Activated T-helper 1 cell treated with Interleukin-2 at 50 U/mL for 16 hours (primary cell): Measurements from ENCODE around the gene FAAP100.

ENCODE experiments used
- DNase-seq: peaks from one replicate; pipeline ENCODE4 v3.0.0-alpha.2; 2020; ENCODE audit warnings: low read depth

Gene FAAP100

DNA sequence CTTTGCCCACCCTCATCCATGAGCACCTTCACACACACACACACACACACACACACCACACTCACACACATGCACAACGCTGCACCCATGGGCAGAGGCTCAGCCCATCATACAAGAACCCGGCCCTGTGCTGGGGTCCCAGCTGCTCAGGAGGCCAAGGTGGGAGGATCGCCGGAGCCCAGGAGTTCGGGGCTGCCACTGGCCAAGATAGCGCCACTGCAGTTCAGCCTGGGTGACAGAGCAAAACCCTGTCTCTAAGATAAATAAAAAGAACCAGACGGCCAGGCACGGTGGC lies 27.3 kb downstream of the FAAP100 start:
- no peak for DNase-seq

DNA sequence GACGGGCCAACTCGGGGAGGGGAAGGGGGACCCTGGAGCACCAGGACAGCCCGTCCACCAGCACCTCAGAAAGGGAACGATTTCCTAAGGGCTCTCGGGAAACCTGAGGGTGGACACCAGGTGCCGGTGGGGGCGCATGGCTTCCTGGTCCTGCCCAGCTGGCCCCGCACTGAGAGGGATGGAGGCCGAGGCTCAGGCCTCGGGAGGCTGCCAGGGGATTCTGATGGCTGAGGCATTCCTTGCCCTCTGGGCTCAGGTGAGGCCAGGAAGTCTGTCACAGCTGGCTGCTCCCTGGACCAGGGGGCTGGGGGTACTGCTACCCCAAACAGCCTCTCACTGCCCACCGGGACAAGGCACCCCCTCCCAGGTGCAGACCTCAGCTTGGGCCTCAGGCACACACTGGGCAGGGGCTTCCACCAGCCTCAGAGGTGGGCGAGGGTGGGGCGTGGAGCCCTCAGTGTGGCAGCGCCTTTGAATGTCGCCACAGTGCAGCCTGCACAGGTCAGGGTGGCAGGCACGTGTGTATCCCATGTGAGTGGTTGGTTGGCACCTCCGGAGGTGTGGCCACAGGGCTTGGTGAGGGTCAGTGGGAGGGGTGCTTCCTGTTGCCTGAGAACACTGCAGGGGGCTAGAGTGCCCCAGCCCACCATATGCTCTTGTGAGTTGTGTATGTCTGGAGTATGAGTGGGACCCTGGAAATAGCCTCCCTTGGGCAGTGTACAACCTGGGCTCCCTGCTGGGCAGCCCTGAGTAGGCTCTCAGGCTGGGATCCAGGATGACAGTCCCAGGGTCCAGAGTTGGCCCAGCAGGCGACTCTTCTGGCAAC lies 27.9 kb downstream of the FAAP100 start:
- no peak for DNase-seq

DNA sequence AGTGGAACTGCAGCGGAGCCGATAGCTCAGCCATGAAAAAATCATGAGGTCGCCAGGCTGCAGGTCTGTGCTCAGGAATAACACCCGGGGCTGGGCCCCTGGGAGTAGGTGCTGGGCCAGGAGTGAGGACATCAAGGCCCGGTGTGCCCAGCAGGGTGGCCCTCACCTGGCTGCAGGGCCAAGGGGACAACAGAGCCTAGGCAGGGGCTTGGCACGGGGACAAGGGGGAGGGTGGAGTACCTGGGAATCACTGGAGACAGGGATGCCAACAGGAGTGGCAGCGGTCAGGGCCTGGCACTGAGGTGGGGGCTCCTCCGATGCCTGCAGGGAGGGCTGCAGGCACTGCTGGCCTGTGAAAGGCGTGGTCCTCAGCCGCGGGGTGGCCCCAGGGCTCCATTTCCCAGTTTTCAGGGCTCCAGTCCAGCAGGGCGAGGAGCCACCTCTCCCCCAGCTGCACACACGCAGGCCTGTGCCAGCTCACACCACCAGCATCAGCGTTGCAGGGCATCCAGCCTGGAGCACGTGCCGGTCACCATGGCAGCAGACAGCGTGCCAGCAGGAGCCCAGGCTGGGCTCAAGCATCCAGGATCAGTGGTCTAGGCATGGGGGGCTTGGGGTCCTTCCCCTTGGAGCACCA lies 28.6 kb downstream of the FAAP100 start:
- no peak for DNase-seq

DNA sequence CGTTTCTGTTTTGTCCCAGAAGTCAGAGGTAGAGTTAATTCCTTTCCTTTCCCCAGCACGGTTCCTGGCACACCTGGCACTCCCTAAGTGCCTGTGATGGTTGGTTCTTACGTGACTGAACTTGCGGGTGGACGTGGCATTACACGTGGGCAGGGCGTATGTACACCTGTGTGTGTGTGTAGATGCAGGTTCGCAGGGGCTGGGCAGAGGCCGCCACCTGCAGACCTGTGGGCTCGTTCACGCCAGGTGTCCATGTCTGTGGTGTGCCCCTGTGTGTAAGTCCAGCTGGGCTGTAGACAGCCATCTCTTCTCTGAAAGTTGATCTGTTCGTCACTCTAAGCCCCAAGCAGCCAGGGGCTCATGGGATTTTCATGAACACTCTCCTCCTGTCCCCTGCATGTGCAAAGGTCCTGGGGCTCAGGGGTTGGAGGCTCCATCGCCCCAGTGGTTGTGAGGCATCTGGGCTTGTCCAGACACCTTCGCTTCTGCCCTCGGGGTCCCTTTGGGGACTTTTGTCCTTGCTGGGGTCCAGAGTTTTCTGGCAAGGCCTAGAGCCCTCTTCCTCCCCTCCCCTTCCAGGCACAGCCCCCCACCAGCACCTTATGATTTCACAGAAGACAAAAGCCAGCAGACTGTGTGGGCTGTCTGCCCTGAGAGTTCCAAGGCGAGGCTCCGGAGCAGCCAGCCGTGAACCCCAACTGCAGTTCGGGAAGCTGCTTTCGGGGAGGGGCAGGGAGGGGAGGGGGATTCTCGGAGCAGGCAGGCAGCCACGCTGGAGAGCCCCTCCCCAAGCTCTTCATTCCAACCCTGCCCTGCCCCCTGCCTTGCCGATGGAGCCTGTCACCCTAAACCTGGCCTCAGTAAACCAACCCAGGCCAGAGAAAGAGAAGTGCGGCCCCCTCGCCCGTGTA lies 29.4 kb downstream of the FAAP100 start:
- DNase-seq, result no peak

DNA sequence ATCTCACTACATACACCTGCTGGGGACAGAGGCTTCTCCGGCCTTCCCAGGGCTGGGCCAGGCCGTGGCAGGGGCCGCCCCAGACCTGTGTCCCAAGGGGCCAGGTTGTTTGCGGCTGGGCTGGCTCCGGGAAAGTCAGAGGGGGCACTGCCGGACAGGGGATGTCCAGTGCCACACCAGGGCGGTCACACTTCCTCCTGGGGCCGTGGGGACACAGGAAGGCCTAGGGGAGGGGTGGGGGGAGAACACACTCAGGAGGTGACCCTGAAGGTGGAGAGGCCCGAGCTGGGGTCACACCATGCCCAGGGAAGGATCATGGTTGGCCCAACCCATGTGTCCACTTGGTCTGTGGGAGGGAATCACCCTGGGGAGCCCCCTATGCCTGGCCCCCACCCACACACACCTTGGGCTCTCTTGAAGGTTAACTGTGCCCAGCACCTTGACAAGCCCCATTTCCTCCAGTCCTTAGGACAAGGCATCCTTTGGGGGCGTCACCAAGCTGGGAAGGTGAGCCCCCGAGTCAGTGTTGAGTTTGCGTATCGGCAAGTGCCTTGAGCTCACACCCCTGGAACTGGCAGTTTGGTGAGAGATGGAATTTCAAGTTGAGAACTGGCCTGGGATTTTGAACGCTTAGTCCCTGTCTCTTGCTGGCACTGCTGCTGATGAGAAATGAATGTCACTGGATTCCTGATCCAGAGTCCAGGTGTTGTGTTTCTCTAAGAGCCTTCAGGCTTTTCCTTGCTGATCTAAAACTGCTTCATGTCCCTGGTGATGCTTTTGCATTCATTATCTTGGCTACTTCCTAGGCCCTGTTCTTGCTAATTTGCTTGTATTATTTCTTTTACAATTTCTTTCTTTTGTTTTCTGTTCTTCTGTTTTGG lies 31.9 kb downstream of the FAAP100 start:
- DNase-seq, result no peak

DNA sequence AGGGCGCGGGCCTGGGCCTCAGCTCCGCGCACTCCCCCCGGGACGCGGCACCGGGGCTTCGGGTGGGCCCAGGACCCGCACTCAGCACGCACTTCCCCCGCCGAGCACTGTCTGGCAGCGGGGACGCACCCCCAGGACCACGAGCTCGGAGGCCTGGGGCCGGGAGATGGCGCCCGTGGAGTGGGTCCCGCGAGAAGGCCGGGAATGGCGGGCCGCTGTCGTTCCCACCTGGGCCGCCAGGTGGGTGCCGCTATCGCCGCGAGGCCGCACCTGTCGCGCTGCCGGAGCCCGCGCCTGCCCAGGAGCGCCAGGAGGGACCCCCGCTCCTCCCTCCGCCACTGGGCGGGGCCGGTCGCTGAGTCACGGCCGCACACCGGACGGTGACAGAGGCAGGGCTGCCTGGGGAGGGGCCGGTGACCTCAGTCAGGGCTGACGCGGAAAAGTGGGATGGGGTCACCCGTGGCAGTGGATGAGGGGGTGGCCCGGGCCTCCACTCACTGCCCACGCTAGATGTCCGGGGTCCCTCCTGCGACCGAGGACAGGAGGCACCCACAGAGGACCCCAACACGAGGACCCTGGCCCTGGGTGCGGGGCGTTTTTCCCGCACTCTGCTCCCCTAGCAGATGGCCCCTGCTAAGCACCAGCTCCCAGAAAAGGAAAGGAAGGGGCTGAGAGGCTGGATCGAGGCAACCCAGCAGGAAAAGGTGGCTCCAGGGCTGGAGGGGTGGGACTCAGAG lies 32.7 kb downstream of the FAAP100 start:
- DNase-seq, result peak; percentile 67

DNA sequence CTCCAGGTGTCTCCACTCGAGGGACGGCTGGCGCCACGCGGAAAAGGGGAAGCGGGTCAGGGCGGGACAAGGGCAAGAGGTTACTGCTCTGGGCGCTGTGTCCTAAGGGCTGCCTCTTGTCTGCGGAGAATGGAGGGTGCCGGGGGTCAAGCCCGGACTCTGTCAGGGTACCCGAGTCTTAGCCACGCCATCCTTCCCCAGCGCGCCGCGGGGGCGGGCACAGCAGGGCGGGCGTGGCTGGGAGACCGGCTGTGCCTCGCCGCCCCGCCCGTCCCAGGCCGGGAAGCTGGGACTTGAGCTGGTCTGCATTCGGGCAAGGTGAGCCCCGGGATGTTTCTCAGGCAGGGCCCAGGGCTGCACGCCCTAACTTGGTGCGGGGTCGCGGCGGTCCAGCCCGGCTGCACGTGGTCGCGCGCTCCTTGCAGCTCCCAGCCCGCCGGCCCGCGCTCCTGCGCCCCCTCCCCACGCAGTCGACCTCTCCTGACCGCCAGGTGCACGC lies 33.3 kb downstream of the FAAP100 start:
- DNase-seq, result no peak

DNA sequence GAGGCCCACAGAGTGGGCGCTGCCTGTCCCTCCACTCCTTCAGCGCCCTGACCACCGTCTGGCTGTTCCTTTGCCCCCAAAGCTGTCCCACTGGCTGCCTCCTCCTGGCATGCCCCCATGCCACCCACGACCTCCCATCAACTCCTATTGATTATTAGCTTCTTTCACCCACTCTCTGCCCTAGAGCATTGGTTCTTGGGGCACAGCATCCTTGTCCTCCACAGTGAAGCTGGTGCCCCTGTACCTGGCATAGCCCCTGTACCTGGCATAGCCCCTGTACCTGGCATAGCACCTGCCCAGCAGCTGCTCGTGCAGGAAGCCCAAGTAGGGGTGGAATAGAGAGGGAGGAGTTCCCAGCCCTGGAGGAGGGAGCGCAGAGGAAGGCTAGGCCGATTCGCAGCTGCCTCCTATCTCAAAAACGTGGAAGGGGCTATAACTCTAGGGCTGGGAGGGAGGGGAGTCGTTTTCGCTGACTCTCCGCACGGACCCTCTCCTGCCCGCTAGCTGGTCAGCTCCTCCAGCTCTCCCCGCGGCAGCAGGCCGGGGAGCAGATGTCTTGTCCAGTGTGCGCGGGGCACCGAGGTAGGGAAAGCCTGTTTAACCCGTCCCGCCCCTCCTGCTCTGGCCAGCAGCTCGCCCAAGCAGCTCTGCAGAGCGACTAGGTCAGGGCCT lies 33.9 kb downstream of the FAAP100 start:
- no peak for DNase-seq

DNA sequence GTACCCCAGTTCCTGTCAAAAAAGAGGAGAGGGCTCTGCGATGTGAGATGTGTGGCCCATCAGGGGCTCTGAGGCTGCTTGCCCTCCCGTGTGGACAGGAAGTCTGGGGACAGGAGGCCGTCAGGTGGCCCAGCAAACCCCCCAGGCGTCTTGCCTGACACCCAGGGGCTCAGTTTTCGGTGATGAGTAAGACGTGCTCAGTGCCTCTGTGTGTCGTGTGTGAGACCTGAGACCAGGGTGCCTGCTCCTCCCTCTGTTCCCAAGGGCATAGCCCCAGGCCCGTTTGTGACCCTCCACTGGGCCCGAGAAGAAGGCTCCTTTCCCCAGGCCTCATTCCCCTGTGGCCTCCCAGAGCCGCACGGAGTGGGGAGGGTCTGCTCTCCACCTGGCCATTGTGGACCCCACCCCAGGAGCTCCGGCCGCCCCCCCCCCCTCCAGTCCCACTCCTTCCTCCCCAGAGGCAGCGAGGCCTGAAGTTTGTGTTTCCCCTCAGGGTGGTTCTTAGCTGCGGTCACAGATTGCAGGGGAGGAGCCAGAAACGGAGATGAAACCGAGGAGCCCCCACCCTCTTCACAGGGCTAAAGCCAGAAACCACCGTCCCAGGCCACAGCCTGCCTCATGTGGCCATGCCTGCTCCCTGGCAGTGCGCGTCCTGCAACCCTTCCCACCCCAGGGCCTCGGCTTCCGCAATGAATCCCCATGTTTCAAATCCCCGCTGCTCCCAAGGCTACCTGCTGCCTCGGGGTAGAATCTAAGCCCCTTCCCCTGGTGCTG lies 34.6 kb downstream of the FAAP100 start:
- no peak for DNase-seq

DNA sequence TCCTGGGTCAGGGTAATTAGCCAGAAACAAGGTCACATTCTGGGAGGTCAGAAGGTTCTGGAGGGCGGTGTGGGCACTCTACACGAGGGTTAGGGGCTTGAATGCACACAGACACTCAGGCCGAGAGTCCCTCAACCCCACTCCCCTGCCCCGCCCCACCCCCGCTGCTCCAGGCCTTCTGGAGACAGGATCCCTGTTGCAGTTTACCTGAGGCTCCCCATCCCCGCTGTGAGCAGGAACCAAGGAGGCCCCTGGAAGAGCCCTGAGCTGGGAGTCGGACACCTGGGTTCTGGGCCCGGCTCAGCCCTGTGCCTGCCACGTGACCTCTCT lies 35.2 kb downstream of the FAAP100 start:
- no peak for DNase-seq

DNA sequence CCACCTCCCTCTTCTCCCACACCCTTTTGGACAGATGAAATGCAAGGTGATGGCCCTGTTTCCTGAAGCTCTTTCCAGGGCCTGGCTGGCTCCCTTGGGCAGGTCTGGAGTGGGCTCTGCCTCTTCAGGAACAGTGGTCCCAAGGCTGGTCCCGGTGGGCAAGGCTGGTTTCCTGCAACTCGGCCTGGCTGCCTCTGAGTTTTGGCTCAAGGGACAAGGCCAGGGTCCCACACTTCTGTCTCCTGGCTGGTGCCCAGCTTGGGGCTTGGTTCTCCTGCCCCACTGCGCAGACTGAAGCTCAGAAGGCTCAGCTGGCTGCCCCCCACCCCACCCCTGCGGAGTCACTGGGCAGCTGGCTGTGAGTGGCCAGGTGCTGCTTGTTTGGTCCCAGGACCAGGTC lies 35.7 kb downstream of the FAAP100 start:
- DNase-seq, result no peak

DNA sequence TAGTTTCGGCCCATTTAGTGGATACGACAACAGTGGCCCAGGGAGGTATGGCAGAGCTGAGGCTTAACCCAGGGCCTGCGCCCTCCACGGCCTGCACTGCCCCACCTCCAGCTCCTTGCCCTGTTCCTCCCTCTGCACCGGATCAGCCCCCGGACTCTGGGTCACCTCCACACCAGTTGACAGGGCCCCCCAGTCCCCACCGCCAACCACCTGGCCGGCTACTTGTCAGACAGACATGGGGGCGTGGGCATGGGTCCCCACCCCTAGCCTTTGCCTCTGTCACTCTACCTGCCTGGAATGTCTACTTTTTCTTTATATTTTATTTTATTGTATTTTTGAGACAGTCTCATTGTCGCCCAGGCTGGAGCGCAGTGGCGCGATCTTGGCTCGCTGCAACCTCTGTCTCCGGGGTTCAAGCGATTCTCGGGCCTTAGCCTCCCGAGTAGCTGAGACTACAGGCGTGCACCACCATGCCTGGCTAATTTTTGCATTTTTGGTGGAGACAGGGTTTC lies 36.6 kb downstream of the FAAP100 start:
- DNase-seq, result no peak

DNA sequence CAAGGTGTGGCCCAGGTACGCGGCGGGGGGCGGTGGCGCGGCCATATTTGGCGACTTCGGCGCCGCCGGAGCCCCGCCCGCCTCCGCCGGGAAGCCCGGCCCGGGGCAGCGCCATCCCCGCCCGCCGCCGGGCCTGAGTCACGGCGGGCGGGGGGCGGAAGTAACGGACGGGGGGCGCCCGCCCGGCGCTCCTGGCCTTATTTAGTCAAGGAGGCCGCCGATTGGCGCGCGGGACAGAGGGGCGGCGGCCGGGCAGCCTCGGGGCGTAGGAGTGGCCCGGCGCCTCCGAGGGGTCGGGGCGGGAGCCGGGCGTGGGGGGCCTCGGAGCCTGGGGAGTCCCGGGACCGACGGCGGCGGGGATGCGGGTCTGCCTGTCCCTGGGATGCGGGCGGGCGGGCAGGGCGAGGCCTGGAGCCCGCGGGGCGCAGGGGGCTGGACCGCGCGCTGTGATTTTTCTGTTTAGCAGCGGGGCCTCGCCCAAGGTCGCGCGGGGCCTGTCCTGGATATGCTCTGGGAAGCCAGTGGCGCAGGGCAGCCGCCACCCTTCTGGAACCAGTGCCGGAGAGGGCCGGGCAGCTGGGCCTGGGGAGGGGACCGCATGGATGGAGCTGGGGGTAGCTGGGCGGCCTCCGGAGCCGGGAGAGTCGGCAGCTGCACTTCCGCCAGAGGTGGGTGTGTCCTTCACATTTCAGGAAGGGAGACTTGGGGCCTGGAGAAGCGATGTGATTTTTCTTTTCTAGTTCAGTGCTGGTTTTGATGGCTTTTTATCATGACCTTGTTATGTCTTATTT lies 37.2 kb downstream of the FAAP100 start:
- peak; percentile 65 for DNase-seq

DNA sequence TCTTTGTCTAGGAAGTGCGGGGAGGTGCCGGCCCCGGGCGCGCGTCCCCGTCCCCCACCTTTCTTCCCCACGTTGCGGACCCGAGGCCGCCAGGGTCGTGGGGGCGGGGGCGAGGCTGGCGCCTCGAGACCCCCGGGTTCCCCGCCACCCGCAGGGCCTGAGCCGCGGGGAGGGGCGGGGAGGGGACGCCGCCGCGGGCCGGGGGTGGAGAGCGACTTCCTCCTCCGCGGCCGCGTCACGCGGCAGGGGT lies 37.7 kb downstream of the FAAP100 start:
- DNase-seq, result no peak

DNA sequence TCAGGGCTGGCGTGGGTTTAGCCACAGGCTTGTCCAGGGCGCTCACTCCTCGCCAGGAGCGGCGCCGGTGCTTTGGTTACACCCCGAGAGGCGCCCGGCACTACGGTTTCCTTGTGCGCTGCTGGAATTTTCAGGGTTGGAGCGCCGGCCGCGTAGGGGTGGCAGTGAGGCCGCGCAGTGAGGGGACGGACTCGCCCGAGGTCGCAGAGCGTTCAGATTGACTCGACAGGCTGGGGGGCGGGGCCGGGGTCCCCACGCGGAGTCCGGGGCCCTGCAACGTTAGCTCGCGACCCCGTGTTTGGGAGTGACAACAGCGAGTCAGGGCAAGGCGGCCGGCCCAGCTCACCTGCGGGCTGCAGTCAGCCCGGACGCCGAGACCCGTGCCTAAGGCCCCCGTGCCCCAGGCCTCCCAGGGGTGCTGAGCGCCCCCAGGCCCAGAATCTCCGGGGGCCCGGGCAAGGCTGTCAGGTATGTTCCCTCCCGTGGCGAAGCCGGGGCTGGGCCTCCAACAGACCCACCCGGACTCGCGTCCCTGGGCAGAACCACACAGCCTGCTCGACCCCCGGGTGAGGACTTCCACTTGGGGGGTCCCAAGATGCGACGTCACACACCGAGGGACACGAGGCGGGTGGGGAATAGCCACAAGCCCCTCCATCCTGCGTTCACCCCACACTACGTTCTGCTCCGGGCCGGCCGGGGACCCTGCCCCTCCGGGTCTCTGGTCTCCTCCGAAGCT lies 38.2 kb downstream of the FAAP100 start:
- no peak for DNase-seq

DNA sequence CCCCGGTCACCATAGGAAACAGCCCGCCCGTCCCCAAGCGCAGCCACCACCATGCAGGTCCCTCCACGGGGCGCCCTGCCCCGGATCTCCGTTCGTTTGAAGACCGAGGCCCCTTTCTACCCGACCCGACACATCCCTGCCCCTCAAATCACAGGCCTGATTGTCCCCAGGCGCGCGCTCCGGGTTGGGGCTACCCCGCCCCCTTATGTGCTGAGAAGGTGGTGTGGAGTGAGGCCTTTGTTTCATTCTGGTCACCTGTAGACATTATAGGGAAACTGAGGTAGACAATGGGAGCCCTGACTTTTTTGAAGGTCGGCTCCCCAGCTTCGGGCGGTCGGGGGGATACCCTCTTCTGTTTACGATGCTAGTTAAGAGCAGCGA lies 38.8 kb downstream of the FAAP100 start:
- no peak for DNase-seq

DNA sequence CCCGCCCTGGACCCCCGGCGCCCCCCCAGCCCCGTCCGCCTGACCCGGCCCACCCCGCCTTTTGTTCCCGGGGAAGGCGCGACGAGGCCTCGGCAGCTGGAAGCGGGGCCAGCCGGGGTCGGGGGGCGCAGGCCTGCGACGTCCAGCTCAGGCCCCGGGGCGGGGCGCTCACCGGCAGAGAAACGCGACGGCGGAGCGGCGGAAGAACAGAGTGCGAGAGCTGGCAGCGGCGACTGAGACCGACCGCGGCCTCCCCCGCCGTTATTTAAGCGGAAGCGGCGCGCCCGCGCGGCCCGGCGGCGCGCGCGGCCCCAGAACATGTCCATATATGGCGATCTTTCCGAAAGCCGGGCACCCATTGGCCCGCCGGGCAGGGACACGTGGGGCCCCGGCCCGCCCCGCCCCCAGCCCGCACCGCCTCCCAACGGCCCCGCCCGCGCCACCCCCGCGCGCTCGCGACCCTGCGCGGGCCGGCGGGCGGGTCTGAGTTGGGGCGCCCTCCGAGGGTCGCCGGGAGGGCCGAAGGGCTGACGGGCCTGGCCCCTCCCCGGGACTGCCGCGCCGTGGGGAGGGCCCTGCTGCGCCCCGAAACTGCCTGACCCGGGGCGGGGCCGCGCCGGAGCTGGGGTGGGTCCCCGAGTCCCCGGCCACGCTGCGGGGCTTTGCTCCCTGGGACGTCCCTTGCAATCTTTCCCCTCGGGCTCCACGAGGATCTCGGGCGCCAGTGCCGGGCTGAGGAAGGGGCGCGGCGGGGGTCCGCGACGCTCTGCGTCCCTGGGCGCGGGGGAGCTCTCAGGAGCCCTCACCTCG lies 39.4 kb downstream of the FAAP100 start, which contains the start of gene ACTG1:
ACTG1 (minus strand) TSS at position 238 of the 810 bp plus-strand sequence. CDS start 445 bp downstream, outside the sequence.
- peak; percentile 90 for DNase-seq
